Stomach smooth muscle (tissue), 2 donors: ENCODE results near the gene EMC6.

Experiments
- H3K27ac ChIP-seq: one replicate; pipeline ENCODE4 v1.7.0; 2013; ENCODE audit warnings: mild to moderate bottlenecking, low read length, inconsistent platforms
- H3K27me3 ChIP-seq, 2 donors: one replicate each; pipeline ENCODE4 v1.7.0; 2013; ENCODE audit warnings: low read length in 2 of 2; ENCODE audit not compliant: insufficient read depth in 2 of 2, control insufficient read depth in 1 of 2
- H3K36me3 ChIP-seq, 2 donors: one replicate each; pipeline ENCODE4 v1.7.0; 2013; ENCODE audit warnings: low read length in 2 of 2; ENCODE audit not compliant: control insufficient read depth in 2 of 2, insufficient read depth in 2 of 2
- H3K4me1 ChIP-seq: one replicate; pipeline ENCODE4 v1.7.0; 2013; ENCODE audit warnings: low read length; ENCODE audit not compliant: control insufficient read depth, insufficient read depth
- H3K4me3 ChIP-seq, 2 donors: one replicate each; pipeline ENCODE4 v1.7.0; 2013; ENCODE audit warnings: low read length in 2 of 2
- H3K9ac ChIP-seq, 2 donors: one replicate each; pipeline ENCODE4 v1.7.0; 2013; ENCODE audit warnings: low read length in 2 of 2, mild to moderate bottlenecking in 1 of 2
- H3K9me3 ChIP-seq, 2 donors: one replicate each; pipeline ENCODE4 v1.7.0; 2013; ENCODE audit warnings: low read length in 2 of 2; ENCODE audit not compliant: control insufficient read depth in 2 of 2
- donor health status: healthy.
- donor health status: Pancreatic carcinoma.

Gene EMC6

GRCh38 chr17:3668279-3669084, at the start of gene EMC6, which contains the start of gene TAX1BP3:
TSS of gene EMC6 (plus strand) at chr17:3668812. CDS start at chr17:3669147, 335 bp downstream.
TSS of gene TAX1BP3 (minus strand) at chr17:3668578. CDS start at chr17:3668526, 52 bp downstream.
- H3K4me1 ChIP-seq, result peaks cover 35% of the 10 kb centered on the region
- peak within 1 kb of the TSS; percentile 92 to 93 for H3K9ac ChIP-seq
- peaks cover 8 to 11% of the 10 kb centered on the region in 2 donors for H3K36me3 ChIP-seq
- no peaks in the 10 kb centered on the region for H3K9me3 ChIP-seq
- peak within 1 kb of the TSS; percentile 90 to 91 for H3K4me3 ChIP-seq
- peak within 1 kb of the TSS; percentile 89 for H3K27ac ChIP-seq
- H3K27me3 ChIP-seq, result no peaks in the 10 kb centered on the region

GRCh38 chr17:3621146-3621720, 47.4 kb upstream of the EMC6 start:
- H3K27me3 ChIP-seq, result no peaks in the 10 kb centered on the region
- H3K9me3 ChIP-seq, result no peaks in the 10 kb centered on the region
- H3K4me1 ChIP-seq, result no peaks in the 10 kb centered on the region
- no peak overlapping the region for H3K27ac ChIP-seq
- H3K36me3 ChIP-seq, result peaks cover 31 to 43% of the 10 kb centered on the region in 2 donors
- H3K9ac ChIP-seq, result no peak overlapping the region
- no peak overlapping the region for H3K4me3 ChIP-seq

GRCh38 chr17:3622977-3623594, 45.5 kb upstream of the EMC6 start:
- Histone ChIP-seq H3K27ac (no peak overlapping the region), H3K4me1 (no peaks in the 10 kb centered on the region), H3K4me3 (no peak overlapping the region), H3K9ac (no peak overlapping the region), H3K36me3 (peaks cover 19 to 46% of the 10 kb centered on the region in 2 donors), H3K9me3 (no peaks in the 10 kb centered on the region), H3K27me3 (no peaks in the 10 kb centered on the region)

- Histone ChIP-seq H3K4me1 (peaks cover 4% of the 10 kb centered on the region), H3K27ac (no peak overlapping the region)
Observed at GRCh38 chr17:3626831-3627768, 41.5 kb upstream of the EMC6 start.

GRCh38 chr17:3627769-3628167, 40.8 kb upstream of the EMC6 start:
- Histone ChIP-seq H3K36me3 (peaks cover 28 to 37% of the 10 kb centered on the region in 2 donors), H3K4me3 (no peak overlapping the region), H3K9me3 (no peaks in the 10 kb centered on the region), H3K27ac (no peak overlapping the region), H3K27me3 (no peaks in the 10 kb centered on the region), H3K9ac (no peak overlapping the region), H3K4me1 (peaks cover 4% of the 10 kb centered on the region)

More at GRCh38 chr17:3626831-3627768, 41.5 kb upstream of the EMC6 start:
- H3K9me3 ChIP-seq, result no peaks in the 10 kb centered on the region
- H3K9ac ChIP-seq, result no peak overlapping the region
- H3K36me3 ChIP-seq, result peaks cover 31 to 41% of the 10 kb centered on the region in 2 donors
- H3K4me3 ChIP-seq, result no peak overlapping the region
- H3K27me3 ChIP-seq, result no peaks in the 10 kb centered on the region

GRCh38 chr17:3630781-3631180, 37.8 kb upstream of the EMC6 start:
- Histone ChIP-seq H3K4me3 (no peak overlapping the region), H3K27ac (no peak overlapping the region)

GRCh38 chr17:3632287-3632686, 36.3 kb upstream of the EMC6 start:
- Histone ChIP-seq H3K4me1 (peaks cover 13% of the 10 kb centered on the region), H3K9me3 (no peaks in the 10 kb centered on the region), H3K27ac (no peak overlapping the region), H3K9ac (no peak overlapping the region), H3K36me3 (peaks cover 12 to 18% of the 10 kb centered on the region in 2 donors), H3K27me3 (no peaks in the 10 kb centered on the region), H3K4me3 (no peak overlapping the region)

More at GRCh38 chr17:3630781-3631180, 37.8 kb upstream of the EMC6 start:
- peaks cover 12 to 24% of the 10 kb centered on the region in 2 donors for H3K36me3 ChIP-seq
- H3K27me3 ChIP-seq, result no peaks in the 10 kb centered on the region
- H3K4me1 ChIP-seq, result peaks cover 6% of the 10 kb centered on the region
- no peak overlapping the region for H3K9ac ChIP-seq
- no peaks in the 10 kb centered on the region for H3K9me3 ChIP-seq

GRCh38 chr17:3635474-3636153, 33.0 kb upstream of the EMC6 start:
- Histone ChIP-seq H3K9ac (peak overlapping the region; percentile 66 to 71), H3K4me3 (peak overlapping the region; percentile 90 to 94), H3K9me3 (no peaks in the 10 kb centered on the region), H3K4me1 (peaks cover 14% of the 10 kb centered on the region), H3K36me3 (peaks cover 0 to 4% of the 10 kb centered on the region in 2 donors), H3K27me3 (no peaks in the 10 kb centered on the region), H3K27ac (peak overlapping the region; percentile 93)

- Histone ChIP-seq H3K9ac (peak within 1 kb of the TSS; percentile 76 to 90), H3K27ac (peak within 1 kb of the TSS; percentile 93), H3K4me3 (peak within 1 kb of the TSS; percentile 90 to 94), H3K4me1 (peaks cover 14% of the 10 kb centered on the region), H3K9me3 (no peaks in the 10 kb centered on the region), H3K36me3 (peaks cover 0 to 8% of the 10 kb centered on the region in 2 donors), H3K27me3 (no peaks in the 10 kb centered on the region)
Observed at GRCh38 chr17:3636154-3636907, 32.3 kb upstream of the EMC6 start, which contains the start of the genes CTNS and SHPK. TSS of gene CTNS (plus strand) at chr17:3636760. CDS start at chr17:3640207, 3,447 bp downstream. TSS of gene SHPK (minus strand) at chr17:3636250. CDS start at chr17:3636219, 31 bp downstream.
